Activated T-helper 1 cell treated with Interleukin-2 at 50 U/mL for 16 hours (primary cell): ENCODE data around the gene RARB.

Experiments used
- DNase-seq: peaks from one replicate; pipeline ENCODE4 v3.0.0-alpha.2; 2020; ENCODE audit warnings: low read depth

The RARB gene

DNA sequence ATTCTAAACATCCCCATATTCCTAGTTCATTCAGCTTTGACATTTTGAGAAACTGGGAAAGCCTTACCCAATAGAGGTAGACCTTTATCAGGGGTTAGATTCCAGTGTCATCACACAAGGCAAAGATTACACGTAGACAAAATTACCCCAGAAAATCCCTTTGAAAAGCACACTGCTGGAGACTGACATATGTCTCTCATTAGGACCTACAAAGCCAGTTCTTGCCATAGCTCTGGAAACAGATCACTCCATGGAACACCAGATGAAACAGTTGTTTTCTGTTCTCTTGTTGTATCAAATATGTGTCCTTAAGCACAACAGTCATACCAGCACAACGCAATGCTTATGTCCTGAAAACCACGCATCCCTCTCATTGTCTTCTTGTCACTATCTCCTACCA lies 44.7 kb downstream of the RARB start:
- no peak for DNase-seq

GRCh38 chr3:25473246-25473645 lies 45.2 kb downstream of the RARB start:
- no peak for DNase-seq

- DNase-seq, result no peak
Measured at GRCh38 chr3:25474052-25474451, 46.0 kb downstream of the RARB start.

- no peak for DNase-seq
Measured at GRCh38 chr3:25476639-25477038, 48.6 kb downstream of the RARB start.

DNA sequence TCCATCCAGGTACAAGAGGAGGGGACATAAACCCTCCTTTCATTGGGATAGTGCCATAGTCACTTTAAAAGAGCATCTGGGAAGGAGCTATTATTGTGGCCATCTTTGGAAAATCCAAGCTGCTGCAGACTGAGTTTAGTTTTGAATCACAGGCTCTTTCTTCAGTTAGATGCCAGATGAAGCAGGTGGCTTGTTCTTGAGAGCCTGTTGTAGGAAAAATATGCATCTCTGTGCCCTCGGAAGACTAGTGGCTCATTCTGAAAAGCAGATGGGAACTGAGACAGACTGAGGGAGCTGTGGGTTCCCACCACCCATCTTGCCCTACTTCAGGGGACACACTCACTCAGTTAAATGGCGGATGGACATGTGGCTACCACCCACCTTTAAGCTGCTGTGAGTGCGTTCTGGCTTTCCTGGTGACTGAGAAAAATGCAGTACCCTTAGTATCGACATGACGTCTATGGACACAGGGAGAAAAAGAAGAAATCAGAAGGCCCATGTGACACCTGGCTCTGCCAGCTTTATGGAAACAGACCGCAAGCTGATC lies 50.2 kb downstream of the RARB start:
- DNase-seq, result no peak

DNA sequence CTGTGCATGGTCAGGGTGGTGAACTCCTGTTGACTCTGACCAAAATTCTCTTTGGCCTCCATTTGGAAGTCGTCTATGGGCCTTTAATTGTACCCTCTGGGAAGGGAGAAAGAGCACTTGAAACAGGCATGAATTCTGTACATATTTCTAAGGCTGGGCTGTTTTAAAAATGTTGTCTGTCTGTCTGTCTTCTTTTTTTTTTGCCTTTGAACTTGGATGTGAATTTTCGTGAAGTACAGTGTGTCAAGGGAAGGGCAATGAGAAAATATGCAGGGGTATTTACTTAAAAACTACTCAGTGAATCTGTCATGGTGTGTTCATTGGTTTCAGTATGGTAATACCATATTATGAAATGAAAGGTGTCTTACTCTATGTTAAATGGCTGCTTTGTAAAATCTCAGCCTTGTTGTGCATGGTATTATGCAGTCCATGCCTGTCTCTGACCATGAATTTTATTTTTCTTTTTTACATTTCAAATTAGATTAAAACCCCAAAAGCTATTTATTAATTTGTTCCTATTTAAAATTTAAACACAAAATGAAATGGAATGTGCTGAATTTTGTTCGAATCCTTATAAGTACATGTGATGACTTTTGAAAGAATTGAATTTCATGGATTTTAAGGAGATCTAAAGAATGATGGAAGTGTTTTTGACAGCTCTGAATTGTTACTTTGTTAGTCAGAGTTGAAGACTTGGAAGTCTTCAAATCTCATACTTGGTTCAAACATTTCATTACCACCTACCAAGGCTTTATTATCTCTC lies 51.1 kb downstream of the RARB start:
- no peak for DNase-seq

DNA sequence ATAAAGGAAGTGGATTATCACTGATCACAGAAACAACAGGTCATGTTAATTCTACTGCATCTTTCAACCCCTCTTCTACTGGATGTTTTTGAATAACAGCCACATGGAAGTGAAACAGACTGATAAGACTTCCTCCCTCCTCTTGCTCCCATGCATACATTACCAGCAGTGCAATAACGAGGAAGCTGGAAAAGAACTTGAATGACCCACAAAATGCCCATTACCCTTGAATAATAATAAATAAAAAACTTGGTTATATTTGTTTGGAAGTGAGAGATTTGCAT lies 51.6 kb downstream of the RARB start:
- no peak for DNase-seq

DNA sequence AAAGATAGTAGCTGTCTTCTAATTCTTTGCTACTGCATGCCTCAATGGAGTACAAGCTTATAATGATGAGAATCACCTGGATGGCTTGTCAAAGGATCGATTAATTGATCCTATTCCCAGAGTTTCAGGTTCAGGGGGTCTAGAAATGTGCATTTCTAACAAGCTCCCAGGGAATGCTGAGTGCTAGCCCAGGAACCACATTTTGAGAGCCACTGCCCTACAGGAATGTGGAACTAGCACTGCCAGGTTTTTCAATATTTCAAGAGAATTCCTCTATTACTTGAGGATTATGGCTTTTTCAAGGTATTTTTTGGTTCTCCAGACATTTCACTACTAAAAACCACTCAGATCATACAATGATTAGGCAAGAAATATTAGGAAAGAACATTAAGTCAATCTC lies 52.7 kb downstream of the RARB start:
- DNase-seq, result no peak

DNA sequence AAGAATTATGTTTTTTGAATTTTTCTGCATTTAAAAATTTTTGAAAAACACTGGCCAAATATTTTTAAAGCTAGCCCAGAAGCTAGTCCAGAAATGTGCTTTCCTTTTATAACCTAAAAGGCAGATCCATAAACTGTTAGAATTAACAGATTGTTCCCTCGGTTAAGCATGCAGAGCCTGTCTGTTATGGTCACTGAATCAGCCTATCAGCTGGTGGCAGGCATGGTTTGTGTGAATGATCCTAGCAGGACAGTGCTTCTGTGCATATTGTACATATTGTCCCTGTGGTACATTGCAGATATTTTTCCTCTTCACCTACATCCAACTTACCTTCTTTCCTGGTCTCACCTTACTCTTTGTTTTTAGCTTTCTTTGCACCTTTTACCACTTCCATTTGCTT lies 53.3 kb downstream of the RARB start:
- no peak for DNase-seq

DNA sequence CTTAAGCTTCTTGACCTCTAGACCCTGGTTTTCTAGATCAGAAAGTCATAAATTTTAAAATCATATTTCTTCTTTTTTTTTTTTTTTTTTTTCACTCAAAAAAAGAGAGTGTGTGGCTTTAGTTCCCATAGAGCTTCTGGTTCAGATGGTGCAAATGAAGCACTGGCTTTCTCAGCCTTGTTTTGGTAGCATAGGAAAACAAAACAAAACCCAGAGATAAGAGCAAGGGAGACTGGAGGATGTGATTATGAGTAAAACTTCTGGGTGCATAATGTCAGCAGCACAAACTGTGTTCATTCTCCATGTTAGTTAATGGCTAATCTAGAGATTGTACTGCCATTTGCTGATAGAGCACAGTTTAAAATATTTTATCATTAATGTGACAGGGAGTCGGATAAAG lies 55.4 kb downstream of the RARB start:
- DNase-seq, result no peak

GRCh38 chr3:25485673-25486072 lies 57.6 kb downstream of the RARB start:
- no peak for DNase-seq

DNA sequence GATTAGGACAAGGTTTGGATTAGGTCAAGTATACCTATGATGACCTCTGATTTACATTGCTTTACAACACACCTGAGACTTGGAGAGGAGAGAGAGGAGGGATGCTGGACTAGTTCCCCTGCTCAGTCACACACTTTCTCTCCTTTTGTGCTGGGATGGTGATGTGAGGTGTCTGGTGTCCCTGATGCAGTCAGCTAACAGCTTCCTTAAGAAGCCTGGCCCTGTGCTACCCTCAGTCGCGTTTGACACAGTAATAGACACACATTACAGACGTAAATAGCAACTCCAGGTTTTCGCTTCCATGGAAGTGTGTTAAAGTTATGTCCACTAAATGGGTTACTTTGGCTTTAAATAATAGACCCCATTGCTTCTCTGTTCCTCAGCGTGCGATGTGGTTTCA lies 58.9 kb downstream of the RARB start:
- no peak for DNase-seq

DNA sequence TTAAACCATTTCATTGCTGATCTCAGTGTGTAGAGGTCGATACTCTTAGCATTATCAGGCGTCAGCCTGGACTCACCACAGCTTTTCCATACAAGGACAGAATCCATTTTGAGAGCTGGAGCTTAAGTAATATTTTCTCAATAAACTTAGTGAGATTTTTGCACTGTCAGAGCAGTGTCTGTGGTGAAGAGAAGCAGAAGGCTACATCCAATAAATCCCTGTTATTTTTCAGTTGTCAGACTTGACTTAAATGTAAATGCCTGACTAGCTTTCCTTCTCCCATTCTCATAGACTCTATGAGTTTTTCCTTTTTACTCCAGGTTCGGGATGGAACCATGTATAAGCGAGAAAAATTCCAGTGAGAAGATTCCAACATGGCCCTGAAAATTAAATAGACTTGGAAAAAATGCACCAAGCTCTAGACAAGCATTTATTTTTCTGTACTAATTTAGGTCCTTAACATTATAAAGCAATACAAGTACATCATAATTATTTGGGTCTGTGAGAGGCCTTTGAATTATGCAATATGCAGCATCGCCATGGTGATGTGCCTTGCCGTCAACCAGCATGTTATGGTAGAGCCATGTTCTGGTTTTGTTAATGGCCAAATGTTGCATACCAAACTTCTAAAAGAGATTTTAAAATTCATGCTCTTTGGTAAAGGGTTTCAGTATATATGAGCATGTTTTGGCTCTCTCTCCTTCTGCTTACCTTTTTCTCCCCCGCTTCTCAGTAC lies 62.0 kb downstream of the RARB start:
- DNase-seq, result no peak

GRCh38 chr3:25493246-25493645 lies 65.2 kb downstream of the RARB start:
- no peak for DNase-seq

DNA sequence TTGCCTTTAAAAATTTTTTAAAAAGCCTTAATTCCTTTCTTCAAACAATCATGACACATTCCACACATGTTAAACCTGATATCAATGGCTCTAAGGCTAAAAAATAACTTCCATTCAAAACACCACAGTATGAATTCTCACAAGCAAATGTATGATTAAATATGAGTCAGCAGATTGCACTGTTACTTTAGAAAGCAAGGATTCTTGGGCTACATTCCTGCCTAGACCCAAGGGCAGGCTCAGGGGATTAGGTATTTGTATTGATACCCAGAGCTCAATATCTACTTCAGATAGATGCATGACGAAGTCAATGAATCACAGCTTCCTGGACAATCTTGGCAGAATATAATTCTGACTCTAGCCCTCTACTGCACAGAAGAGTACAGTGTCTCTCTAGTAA lies 65.7 kb downstream of the RARB start:
- no peak for DNase-seq

GRCh38 chr3:25495304-25495703 lies 67.2 kb downstream of the RARB start:
- DNase-seq, result no peak

GRCh38 chr3:25495726-25496253 lies 67.7 kb downstream of the RARB start:
- DNase-seq, result no peak

- no peak for DNase-seq
Measured at GRCh38 chr3:25497096-25497495, 69.0 kb downstream of the RARB start.

- DNase-seq, result no peak
Measured at GRCh38 chr3:25500706-25501210, 72.7 kb downstream of the RARB start.

GRCh38 chr3:25502233-25502632 lies 74.2 kb downstream of the RARB start:
- DNase-seq, result no peak

GRCh38 chr3:25503898-25504301 lies 75.8 kb downstream of the RARB start:
- DNase-seq, result no peak

DNA sequence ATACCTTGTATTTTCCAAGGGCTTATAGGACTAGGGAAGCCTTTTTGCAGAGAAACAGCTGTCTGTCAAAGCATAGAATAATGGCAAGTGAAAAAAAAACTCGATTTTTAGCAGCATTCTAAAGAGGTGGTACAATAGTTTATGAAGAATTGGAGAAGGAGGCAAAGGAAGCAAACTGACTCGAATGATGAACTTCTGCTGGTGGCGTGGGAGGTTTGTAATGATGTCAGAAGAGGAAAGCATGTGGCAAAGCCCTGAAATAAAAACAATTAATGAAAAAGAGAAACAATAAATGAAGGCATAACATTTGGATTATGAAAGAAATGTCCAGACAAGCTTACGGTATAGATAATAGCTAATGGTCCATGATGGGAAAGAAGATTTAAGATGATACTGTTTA lies 77.5 kb downstream of the RARB start:
- DNase-seq, result no peak

GRCh38 chr3:25507811-25508210 lies 79.7 kb downstream of the RARB start:
- no peak for DNase-seq
